ENCODE data around the gene ADIG.

Gene ADIG

DNA sequence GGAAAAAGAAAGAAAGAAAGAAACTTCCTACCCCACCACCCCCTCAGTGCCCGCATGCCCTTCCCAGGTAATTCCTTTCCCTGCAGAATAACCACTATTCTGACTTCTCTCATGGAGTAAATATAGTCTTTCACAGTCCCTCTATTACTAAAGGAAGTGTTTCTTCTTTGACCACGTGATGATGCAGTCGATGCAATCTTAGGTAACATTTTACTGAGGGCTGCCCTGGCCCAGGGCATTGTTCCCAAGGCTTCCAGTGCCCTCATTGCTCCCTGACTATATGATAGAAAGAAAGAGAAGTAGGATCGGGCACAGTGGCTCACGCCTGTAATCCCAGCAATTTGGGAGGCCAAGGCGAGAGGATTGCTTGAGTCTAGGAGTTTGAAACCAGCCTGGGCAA, 49.7 kb downstream of the ADIG start:
- Histone ChIP-seq H3K36me3 (ENCODE audit: low read length) (no peaks in the 10 kb centered on the region), H3K4me3 (ENCODE audit: insufficient read depth, low read length, poor library complexity, severe bottlenecking) (no peak overlapping the region), H3K27me3 (ENCODE audit: low read length) (no peaks in the 10 kb centered on the region), H3K9me2 (replicated peaks; ENCODE audit: insufficient read depth, low read length) (no peaks in the 10 kb centered on the region), H3K79me2 (ENCODE audit: insufficient read depth, low read length) (no peaks in the 10 kb centered on the region), H2AFZ (ENCODE audit: low read depth, low read length, severe bottlenecking) (no peak overlapping the region), H4K20me1 (ENCODE audit: low read depth, low read length) (no peaks in the 10 kb centered on the region), H3K27ac (ENCODE audit: low read depth, low read length) (no peak overlapping the region), H3K9me3 (ENCODE audit: insufficient read depth, low read length) (no peaks in the 10 kb centered on the region), H3K4me2 (ENCODE audit: low read depth, low read length, poor library complexity, severe bottlenecking) (no peak overlapping the region), H3K9ac (ENCODE audit: low read length) (no peak overlapping the region), H3F3A (ENCODE audit: insufficient read depth) (no peaks in the 10 kb centered on the region)
- no peak for TF ChIP-seq EZH2phosphoT487 (conservative IDR thresholded peaks at IDR 0.05; ENCODE audit: low read length)
- TF ChIP-seq, protein P1, sequence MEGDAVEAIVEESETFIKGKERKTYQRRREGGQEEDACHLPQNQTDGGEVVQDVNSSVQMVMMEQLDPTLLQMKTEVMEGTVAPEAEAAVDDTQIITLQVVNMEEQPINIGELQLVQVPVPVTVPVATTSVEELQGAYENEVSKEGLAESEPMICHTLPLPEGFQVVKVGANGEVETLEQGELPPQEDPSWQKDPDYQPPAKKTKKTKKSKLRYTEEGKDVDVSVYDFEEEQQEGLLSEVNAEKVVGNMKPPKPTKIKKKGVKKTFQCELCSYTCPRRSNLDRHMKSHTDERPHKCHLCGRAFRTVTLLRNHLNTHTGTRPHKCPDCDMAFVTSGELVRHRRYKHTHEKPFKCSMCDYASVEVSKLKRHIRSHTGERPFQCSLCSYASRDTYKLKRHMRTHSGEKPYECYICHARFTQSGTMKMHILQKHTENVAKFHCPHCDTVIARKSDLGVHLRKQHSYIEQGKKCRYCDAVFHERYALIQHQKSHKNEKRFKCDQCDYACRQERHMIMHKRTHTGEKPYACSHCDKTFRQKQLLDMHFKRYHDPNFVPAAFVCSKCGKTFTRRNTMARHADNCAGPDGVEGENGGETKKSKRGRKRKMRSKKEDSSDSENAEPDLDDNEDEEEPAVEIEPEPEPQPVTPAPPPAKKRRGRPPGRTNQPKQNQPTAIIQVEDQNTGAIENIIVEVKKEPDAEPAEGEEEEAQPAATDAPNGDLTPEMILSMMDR (IDR thresholded peaks at IDR 0.05; ENCODE audit: insufficient read depth, low read length, poor library complexity, severe bottlenecking), result no peak

DNA sequence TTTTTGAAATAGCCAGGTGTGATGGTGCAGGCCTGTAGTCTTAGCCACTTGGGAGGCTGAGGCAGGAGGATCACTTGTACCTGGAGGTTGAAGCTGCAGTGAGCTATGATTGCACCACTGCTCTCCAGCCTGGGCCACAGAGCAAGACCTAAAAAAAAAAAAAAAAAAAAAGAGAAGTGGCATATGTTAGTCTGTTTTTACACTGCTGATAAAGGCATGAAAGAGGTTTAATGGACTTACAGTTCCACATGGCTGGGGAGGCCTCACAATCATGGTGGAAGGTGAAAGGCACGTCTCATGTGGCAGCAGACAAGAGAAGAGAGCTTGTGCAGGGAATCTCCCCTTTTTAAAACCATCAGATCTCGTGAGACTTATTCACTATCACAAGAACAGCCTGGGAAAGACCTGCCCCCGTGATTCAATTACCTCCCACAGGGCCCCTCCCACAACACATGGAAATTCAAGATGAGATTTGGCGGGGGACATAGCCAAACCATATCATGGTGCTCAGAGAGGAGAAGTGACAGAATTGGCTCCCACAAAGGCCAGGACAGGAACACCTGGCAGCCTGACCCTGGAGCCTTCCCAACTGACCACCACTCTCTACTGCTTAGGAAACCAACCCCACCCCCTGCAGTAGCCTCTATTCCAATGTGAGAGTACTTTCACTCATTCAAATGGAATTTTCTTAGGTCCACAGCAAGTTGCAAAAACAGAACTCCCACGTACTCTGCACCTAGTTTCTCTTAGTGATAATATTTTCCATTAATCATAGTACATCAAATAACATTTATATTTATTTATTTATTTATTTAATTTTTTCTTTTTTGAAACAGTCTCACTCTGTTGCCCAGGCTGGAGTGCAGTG, 50.4 kb downstream of the ADIG start:
- Histone ChIP-seq H3K4me3 (ENCODE audit: insufficient read depth, low read length, poor library complexity, severe bottlenecking) (no peak overlapping the region), H3K4me2 (ENCODE audit: low read depth, low read length, poor library complexity, severe bottlenecking) (no peak overlapping the region), H3K79me2 (ENCODE audit: insufficient read depth, low read length) (no peaks in the 10 kb centered on the region), H3K9me3 (ENCODE audit: insufficient read depth, low read length) (no peaks in the 10 kb centered on the region), H3K36me3 (ENCODE audit: low read length) (no peaks in the 10 kb centered on the region), H3F3A (ENCODE audit: insufficient read depth) (no peaks in the 10 kb centered on the region), H2AFZ (ENCODE audit: low read depth, low read length, severe bottlenecking) (no peak overlapping the region), H3K9ac (ENCODE audit: low read length) (no peak overlapping the region), H3K27me3 (ENCODE audit: low read length) (no peaks in the 10 kb centered on the region), H3K9me2 (replicated peaks; ENCODE audit: insufficient read depth, low read length) (no peaks in the 10 kb centered on the region), H3K27ac (ENCODE audit: low read depth, low read length) (no peak overlapping the region), H4K20me1 (ENCODE audit: low read depth, low read length) (no peaks in the 10 kb centered on the region)
- no peak for TF ChIP-seq EZH2phosphoT487 (conservative IDR thresholded peaks at IDR 0.05; ENCODE audit: low read length)
- TF ChIP-seq, protein P1 (IDR thresholded peaks at IDR 0.05; ENCODE audit: insufficient read depth, low read length, poor library complexity, severe bottlenecking), result no peak

DNA sequence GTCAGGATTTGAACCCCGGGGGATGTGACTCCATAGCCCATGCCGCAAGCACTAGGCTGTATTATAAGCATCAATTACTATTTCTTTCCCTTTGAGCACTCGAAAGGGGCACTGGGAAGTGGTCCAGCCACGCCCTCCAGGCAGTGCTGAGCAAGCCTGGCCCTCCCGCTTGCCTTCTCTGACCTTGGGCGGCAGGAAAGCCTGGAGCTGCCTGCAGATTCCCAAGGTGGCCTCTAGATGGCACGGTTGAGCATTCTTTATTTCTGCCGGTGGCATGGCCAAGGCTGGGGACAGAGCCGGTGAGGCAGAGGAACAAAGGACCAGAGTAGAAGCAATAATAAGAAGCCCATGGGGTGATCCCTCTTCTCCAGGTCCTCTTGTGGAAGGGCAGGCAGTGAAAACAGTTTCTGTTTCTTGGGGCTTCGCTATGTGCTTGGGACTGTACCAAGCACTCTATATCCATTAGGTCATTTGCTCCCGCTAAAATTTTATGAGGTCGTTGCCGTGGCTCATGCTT, 52.6 kb downstream of the ADIG start:
- no peaks in the 10 kb centered on the region for H3K27me3 ChIP-seq (ENCODE audit: low read length)
- no peaks in the 10 kb centered on the region for H3F3A ChIP-seq (ENCODE audit: insufficient read depth)
- no peak overlapping the region for H3K27ac ChIP-seq (ENCODE audit: low read depth, low read length)
- no peak overlapping the region for H2AFZ ChIP-seq (ENCODE audit: low read depth, low read length, severe bottlenecking)
- no peaks in the 10 kb centered on the region for H3K36me3 ChIP-seq (ENCODE audit: low read length)
- H3K4me3 ChIP-seq (ENCODE audit: insufficient read depth, low read length, poor library complexity, severe bottlenecking), result no peak overlapping the region
- no peak overlapping the region for H3K9ac ChIP-seq (ENCODE audit: low read length)
- no peaks in the 10 kb centered on the region for H3K79me2 ChIP-seq (ENCODE audit: insufficient read depth, low read length)
- no peaks in the 10 kb centered on the region for H4K20me1 ChIP-seq (ENCODE audit: low read depth, low read length)
- H3K4me2 ChIP-seq (ENCODE audit: low read depth, low read length, poor library complexity, severe bottlenecking), result no peak overlapping the region
- no peaks in the 10 kb centered on the region for H3K9me3 ChIP-seq (ENCODE audit: insufficient read depth, low read length)
- TF ChIP-seq, protein P1 (IDR thresholded peaks at IDR 0.05; ENCODE audit: insufficient read depth, low read length, poor library complexity, severe bottlenecking), result peak; percentile 92
- no peak for TF ChIP-seq EZH2phosphoT487 (conservative IDR thresholded peaks at IDR 0.05; ENCODE audit: low read length)
- H3K9me2 ChIP-seq (replicated peaks; ENCODE audit: insufficient read depth, low read length), result no peaks in the 10 kb centered on the region

Data from SU-DHL-6 (cell line).